Measurements from ENCODE around the gene WSB1.
"Not testable (repeated sequence)": the region's sequence is repeated elsewhere in the genome, so short reads cannot be mapped to it uniquely, and the experiment has no call there.

WSB1 gene, protein sequence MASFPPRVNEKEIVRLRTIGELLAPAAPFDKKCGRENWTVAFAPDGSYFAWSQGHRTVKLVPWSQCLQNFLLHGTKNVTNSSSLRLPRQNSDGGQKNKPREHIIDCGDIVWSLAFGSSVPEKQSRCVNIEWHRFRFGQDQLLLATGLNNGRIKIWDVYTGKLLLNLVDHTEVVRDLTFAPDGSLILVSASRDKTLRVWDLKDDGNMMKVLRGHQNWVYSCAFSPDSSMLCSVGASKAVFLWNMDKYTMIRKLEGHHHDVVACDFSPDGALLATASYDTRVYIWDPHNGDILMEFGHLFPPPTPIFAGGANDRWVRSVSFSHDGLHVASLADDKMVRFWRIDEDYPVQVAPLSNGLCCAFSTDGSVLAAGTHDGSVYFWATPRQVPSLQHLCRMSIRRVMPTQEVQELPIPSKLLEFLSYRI

DNA sequence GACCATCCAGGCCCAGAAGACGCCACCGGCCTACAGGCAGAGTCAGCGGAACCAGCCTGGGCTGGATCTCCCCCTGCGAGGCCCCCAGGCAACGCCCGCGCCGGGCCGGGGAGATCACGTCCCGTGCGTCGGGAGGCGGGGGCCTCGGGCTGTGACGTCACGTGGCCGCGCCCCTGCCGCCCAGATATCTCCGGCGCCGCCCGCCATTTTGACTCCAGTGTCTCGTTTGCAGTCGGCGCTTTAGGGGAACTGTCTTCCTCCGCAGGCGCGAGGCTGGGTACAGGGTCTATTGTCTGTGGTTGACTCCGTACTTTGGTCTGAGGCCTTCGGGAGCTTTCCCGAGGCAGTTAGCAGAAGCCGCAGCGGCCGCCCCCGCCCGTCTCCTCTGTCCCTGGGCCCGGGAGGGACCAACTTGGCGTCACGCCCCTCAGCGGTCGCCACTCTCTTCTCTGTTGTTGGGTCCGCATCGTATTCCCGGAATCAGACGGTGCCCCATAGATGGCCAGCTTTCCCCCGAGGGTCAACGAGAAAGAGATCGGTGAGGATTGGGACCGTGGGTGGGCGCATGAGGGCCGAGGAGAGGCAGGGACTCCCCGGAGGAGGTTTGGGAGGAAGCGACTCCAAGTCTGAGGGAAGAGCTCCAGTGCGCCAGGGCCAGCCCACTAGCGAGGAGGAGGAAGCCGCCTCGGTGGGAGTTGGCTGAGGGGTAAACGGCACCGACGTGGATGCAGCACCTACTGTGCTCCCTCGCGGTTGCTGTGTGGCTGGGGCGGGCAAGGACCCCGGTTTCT lies at the start of gene WSB1:
Gene WSB1 (plus strand): TSS at position 217 of the 791 bp plus-strand sequence. CDS start 282 bp downstream, at position 499.
- peak; percentile 94 for DNase-seq

DNA sequence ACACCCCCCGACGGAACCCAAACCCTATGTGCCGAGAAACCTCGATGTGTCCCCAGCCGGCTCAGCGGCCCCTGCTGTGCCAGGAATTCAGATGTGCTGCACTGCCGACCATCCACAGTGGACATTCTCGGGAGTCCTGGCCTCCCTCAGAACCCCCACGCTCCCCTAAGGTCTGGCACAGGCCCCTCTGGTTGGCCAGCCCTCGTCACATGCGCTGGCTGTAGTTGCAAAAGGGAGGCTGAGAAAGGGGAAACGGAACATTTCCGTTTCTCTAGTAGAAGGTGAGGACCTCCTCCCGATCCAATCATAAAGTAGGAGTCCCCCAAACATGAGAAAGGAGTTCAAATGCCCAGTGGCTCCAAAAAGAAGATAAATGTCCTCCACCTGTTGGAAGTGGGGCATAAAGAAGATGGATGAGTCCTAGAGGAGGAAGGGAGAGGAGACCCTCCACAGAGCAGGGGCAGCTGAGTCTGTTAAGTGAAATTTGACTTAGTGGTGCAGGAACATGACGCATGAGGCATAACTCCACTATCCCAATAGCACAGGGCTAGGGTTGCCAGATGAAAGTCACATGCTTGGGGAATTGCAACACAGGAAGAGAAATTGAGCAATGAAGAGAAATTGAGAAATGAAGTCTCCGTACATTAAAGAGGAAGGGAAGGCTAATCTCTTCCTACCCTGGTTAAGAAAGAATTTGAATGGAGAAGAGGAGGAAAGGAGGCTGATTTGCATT lies 49.3 kb upstream of the WSB1 start:
- DNase-seq, result no peak

DNA sequence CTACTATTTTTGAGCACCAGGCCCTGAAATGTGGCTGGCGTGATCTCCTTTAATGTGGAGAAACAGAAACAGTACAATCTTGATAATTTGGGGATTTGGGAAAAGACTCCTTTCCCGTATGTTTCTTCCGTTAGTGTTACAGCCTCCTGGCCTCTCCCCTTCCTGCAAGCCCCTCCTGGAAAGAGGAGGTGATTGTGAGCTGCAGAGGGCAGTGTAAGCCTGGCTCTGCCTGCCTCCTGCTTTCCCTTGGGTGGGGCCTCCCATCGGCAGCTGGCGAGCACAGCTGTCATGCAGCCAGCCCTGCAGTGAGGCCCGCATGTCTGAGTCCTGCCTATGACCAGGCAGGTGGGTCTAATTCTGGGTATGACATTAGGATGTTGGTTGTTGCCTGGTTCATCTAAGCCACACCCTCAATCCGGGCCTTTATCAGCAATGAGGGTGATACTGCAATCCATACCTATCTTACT lies 48.7 kb upstream of the WSB1 start:
- DNase-seq, result peak; percentile 55

DNA sequence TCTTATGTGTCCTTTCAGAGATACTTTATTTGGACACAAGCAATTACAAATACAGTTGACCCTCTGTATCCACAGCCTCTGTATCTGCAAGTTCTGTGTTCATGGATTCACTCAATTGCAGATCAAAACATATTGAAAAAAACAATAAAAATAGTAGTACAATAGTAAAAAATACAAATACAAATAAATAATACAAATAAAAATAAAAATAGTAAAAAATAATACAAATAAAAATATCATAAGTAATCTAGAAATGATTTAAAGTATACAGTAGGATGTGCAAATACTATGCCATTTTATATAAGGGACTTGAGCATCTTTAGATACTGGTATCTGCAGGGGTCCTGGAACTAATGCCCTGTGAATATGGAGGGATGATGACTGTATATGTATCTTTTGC lies 47.4 kb upstream of the WSB1 start:
- DNase-seq, result no peak

DNA sequence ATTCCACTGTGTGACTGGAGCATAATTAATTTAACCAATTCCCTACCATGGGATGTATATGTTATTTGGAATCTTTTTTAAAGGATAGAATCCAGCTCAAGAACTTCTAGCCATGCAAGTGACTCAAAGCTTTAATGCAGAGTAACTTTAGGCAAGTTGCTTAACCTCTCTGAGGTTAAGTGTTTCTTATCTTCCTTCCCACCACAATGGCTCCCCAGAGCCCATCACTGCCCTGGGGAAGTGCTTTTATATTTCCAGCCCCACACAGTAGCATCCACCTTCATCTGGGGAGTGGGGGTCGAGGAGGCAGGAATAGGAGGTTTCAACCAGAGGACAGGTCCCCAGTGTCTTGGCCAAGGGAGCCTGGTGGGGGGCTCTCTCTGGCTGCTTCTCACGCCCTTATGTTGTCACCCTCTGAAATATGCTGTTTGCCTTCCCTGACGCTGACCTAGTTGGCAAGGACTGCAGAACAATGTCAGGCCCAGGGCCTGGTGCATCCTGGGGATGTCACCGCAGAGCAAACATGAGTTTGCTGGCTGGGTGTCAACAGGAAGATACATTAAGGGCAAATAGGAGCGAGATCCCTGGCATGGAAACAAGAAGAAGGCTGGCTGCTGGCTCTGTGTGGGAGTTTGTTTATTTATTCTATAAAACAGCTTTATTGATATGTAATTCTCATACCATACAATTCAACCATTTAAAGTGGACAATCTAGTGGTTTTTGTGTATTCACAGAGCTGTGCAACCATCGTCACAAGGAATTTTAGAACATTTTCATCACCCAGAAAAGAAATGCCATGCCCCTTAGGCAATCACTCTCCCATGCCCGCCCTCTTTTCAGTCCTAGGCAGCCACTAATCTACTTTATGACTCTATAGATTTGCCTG lies 46.6 kb upstream of the WSB1 start:
- no peak for DNase-seq

DNA sequence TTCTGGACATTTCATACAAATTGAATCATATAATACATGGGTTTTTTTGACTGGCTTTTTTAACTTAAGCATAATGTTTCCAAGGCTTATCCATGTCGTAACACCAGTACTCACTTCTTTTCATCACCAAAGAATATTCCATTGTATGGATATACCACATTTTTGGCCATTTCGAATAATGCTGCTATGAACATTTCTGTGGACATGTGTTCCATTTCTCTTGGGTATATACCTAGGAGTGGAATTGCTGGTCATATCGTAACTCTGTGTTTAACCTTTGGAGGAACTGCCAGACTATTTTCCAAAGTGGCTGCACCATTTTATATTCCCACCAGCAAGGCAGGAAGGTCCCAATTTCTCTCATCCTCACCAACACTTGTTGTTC lies 46.0 kb upstream of the WSB1 start:
- no peak for DNase-seq

DNA sequence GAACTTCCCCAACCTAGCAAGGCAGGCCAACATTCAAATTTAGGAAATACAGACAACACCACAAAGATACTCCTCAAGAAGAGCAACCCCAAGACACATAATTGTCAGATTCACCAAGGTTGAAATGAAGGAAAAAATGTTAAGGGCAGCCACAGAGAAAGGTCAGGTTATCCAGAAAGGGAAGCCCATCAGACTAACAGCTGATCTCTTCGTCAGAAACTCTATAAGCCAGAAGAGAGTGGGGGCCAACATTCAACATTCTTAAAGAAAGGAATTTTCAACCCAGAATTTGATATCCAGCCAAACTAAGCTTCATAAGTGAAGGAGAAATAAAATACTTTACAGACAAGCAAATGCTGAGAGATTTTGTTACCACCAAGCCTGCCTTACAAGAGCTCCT lies 43.1 kb upstream of the WSB1 start:
- DNase-seq, result not testable (repeated sequence)

DNA sequence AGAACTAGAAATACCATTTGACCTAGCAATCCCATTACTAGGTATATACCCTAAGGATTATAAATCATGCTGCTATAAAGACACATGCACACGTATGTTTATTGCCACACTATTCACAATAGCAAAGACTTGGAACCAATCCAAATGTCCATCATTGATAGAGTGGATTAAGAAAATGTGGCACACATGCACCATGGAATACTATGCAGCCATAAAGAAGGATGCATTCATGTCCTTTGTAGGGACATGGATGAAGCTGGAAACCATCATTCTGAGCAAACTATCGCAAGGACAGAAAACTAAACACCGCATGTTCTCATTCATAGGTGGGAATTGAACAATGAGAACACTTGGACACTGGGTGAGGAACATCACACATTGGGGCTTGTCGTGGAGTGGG lies 39.1 kb upstream of the WSB1 start:
- DNase-seq, result not testable (repeated sequence)

DNA sequence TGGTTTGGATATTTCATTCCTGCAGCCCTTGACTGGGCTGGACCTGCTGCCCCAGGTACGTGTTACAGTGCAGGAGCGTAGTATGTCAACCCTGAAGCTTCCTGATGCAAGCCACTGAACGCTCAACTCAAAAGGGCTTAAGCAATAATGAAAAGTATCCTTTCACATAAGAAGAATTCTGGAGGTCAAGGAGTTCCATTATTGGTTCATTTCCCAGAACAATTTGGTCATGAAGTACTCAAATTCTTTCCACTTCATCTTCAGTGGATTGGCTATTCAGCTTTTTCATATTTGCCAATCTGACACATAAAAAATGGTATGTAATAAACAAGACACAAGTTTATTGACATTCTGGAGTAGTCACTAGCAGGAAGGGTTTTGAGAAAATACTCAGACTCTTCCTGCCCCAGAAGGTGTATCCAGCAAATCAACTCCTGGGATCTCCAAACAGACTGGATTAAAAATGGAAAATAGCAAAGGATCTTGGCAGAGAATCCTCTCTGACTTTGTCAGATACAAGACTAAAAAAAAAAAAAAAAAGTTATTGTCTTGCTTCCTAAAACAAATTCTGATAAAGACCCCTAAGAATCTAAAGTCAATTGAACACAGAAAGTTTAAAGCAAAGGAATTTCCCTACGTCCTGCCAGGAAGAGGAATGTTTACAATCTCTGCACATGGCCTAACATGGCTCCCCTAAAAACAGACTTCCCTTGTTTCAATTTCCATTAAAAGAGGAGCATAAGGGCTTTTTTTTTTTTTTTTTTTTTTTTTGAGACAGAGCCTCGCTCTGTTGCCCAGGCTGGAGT lies 37.5 kb upstream of the WSB1 start:
- DNase-seq, result no peak

DNA sequence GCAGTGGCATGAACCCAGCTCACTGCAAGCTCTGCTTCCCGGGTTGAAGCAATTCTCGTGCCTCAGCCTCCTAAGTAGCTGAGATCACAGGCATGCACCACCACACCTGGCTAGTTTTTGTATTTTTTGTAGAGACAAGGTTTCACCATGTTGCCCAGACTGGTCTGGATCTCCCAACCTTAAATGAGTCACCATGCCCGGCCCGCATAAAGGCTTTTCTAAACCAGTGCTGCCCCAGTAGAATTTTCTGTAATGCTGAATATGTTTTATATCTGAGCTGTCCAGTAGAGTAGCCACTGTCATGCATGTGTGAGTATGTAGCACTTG lies 36.9 kb upstream of the WSB1 start:
- DNase-seq, result no peak

DNA sequence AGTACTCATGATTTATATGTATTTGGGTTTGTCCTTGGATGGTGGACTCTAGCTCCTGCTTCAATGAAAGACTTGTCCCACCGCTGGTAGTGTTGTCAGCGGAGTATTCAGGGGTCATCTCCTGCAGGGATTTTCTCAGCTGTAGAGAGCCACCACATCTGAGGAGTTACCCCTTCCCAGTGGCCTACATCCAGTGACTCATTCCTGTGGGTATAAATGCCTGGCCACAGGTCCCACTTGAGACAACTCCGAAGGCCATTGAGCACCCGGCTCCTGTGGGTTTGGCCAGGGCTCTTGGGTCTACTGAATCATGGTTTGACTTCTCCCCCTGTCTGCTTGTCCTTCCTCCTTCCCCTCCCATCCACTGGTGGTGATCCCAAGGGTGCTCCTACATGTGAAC lies 34.6 kb upstream of the WSB1 start:
- no peak for DNase-seq

DNA sequence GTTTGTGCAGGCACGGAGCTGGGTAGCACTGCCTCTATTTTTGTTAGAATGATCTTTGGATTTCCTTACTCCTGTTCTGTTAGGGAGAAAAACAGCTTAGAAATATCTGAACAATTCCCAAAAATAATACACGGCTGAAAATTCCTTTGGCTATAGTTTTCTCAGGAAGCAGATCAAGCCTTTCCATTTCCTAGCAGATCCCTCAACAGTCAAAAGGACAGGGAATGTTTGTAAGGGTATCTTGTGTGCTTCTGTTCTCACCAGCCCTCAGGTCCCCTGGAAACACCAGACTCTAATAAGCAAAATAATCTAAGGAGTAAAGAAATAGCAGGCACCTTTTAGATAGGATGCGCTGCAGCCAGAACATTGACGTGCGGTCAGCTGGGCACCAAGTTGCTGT lies 30.5 kb upstream of the WSB1 start:
- DNase-seq, result no peak

DNA sequence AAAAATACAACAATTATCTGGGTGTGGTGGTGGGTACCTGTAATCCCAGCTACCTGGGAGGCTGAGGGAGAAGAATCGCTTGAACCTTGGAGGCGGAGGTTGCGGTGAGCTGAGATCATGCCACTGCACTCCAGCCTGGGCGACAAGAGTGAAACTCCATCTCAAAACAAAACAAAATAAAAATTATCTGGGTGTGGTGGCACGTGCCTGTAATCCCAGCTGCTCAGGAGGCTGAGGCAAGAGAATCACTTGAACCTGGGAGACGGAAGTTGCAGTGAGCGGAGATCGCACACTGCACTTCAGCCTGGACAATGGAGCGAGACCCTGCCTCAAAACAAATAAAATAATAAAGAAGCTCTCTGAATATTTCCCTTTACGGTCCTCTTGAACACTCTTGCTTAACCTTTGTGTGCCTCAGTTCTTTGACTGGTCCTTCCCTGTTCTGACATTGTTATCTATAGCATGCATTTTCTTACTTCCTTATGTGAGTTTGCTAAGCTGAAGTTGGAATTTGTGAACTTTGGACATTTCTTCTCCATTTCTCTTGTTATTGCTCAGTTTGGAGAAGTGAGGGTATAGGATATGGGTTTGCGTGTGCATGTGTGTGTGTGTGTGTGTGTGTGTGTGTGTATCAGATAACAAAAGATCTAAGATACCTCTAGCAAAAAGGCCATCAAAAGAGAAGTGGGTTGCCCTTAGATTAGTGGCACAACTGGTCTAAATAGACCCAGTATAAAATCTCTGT lies 29.7 kb upstream of the WSB1 start:
- DNase-seq, result no peak

DNA sequence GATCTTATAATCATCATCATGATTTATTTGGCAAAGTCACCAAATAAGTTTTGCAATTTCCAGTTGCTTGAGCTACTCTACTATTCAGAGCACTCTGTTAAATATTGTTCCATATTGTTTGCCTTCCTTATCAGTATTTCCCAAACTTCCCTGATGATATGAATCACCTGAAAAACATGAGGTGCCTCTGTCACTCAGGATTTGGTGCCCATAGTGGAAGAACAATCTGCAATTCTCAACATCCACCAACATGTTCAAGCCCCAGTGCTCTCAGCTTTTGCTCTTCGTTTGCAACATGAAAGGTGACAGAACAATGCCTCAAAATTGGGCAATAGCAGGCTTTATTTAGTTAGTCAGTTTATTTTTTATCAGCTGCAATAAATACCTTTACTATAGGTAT lies 28.6 kb upstream of the WSB1 start:
- DNase-seq, result no peak

DNA sequence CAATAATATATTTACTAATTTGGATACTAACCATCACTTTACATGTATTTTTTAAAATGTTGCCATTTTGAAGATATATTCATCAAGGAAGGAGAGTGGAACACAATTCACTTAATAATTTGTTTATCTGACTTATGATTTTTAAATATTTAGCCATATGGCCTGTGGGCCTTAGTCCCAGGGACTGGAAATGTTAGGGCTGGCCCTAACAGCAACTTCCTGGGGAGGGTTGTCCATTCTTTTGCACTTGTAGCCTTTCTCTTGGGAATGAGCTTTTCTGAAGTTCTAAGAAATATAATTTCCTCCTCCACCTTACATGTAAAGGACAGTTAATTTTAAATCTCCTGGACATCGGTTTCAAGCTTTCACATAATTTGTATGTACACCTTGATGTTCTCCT lies 27.7 kb upstream of the WSB1 start:
- no peak for DNase-seq

DNA sequence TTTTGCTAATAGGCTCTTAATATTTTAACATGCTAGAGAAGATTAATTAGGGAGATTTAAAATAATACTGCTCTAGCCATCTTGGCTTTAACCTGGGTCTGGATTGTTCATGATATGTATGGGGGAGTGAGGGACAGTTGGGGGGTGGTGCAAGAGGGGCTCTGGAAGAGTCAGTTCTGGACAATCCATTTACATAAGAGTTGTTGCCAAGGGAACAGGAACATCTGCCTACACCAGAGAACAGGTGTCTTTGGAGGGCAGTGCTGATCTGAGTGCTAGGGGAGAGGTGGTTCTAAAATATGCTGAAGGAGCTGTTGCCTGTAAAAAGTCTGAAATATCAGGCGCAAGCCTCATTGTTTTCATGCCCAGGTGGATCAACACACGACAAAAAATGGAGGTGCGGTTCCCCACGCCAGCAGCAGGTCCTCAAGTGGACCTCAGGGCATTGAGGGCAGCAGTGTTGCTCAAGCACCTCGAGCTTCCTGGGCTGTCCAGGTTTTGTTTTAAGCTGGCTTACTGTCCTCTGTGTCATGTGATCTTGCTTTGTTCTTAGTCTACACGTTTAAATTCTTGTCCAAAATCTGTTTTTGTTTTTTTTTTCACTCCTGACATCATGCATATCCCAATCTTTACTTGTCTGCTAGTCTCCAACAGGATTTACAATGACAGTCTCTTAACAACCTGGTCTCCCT lies 25.4 kb upstream of the WSB1 start:
- DNase-seq, result no peak

DNA sequence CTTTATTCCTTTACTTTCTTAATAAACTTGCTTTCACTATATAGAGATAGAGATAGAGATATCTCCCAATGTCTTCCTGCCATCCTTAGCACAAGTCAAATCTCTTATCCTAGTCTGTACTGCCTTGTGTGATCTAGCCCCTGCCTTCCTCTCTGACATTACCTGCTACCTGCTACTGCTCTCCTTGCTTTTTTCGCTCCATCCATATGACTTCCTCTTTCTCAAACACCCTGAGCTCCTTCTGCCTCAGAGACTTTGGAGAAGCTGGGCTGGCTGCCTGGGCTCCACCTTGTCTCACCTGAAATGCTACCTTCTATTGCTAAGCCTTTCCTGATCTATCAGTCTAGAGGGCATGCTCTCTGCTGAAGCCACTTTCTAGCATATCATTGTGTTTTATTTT lies 24.7 kb upstream of the WSB1 start:
- no peak for DNase-seq

DNA sequence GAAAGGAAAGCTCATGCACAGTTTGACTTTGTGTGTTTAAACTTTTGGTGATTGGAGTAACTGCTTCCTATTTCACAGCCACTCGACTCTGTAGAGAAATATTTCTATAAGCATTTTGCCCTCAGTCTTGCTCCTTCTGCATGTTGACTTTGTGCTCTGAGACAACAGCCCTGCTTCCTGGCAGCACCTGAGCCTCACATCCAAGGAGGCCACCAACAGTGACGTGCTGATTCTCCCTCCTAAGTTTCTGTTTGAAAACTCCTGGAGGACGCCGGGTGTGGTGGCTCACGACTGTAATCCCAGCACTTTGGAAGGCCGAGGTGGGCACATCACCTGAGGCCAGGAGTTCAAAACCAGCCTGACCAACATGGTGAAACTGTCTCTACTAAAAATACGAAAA lies 23.9 kb upstream of the WSB1 start:
- DNase-seq, result no peak

DNA sequence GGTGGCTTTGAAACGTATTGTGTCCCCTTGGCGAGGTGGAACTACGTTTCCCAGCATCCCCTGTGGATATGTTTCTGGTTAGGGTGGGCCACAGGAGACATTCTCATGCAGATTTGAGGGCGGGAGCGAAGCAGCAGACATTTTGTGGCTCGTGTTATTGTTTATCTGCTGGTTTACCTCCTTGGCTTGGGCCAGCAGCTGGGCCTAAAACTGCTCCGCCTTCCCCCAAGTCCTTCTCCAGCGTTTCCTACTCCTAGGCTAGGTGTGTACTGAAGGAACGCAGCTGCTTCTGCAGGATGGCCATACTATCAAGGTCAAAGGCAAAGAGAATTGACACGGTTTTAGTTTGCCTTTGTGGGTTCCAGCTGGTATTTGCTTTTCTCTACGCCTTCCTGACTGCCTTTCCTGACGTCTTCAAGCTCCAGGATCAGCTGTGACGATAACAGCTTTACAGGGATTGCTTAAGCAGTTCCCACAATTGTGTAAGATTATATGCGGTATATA lies 17.2 kb upstream of the WSB1 start:
- no peak for DNase-seq

DNA sequence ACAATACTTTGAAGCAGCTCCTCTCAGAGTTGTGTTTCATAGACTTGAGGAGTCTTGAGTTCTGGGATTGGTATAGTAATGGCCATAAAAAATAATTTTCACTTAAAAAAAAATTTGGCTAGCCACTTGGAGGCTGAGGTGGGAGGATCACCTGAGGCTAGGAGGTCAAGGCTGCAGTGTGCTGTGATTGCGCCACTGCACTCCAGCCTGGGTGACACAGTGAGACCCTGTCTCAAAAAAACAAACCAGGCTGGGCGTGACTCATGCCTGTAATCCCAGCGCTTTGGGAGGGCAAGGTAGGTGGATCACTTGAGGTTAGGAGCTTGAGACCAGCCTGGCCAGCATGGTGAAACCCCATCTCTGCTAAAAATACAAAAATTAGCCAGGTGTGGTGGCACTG lies 14.8 kb upstream of the WSB1 start:
- DNase-seq, result not testable (repeated sequence)

All from NCI-H526 treated with DMSO at 0.1 percent for 48 hours (cell line).